HG03280 (cell line): ENCODE measurements around the gene GLYR1.
"Not testable (repeated sequence)": the region's sequence is repeated elsewhere in the genome, so short reads cannot be mapped to it uniquely, and the experiment has no call there.

Experiments used
- ATAC-seq: cut with Tn5 transposase; IDR thresholded peaks from one replicate; pipeline ENCODE4 v1.9.1; 2021; ENCODE audit warnings: mild to moderate bottlenecking, moderate library complexity; ENCODE audit not compliant: unreplicated experiment

The GLYR1 gene

DNA sequence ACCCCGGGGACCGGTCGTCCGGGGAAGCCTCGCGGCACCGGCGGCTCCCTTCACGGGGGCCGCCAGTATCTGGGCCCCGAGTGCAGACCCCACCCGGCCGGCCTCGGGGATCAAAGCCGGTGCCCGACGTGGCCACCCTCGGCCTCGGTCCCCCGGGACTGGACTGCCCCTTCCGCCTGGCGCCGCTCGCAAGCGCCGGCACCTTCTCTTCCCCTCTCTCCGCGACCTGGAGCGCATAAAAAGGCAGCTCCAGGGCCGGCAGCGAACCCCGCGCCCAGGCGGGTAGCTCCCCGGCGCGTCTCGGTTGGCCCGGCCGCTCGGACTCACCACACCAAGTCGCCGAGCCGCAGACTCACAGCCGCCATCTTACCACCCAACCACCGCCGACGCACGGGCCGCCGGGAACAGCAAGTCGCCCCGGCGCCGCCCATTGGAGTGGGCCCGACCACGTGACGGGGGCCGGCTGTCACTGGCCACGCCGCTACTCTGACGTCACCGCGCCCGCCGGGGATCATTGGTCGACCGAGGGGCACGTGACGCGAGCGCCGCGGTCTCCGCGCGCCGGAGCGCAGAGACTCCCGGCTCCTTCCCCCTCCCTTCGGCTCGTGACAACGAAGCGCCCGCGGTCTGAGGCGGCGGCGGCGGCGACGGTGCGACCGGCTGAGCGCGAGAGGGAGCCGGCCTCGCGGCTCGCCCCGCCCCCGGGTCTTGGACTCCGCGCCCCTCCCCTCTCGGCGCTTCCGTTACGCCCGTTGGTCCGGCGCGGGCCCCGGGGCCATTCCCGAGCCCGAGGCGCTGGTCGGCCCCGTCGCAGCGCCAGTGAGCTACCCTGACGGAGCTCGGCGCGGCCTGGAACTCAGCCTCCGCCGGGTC, at the start of gene GLYR1, which contains the start of gene UBN1:
TSS of gene GLYR1 (minus strand) at position 388 of the 873 bp plus-strand sequence. CDS start at position 365, 23 bp downstream.
TSS of gene UBN1 (plus strand) at position 581 of the 873 bp plus-strand sequence. CDS start 5,437 bp downstream, outside the sequence.
- peak; percentile 86 for ATAC-seq

DNA sequence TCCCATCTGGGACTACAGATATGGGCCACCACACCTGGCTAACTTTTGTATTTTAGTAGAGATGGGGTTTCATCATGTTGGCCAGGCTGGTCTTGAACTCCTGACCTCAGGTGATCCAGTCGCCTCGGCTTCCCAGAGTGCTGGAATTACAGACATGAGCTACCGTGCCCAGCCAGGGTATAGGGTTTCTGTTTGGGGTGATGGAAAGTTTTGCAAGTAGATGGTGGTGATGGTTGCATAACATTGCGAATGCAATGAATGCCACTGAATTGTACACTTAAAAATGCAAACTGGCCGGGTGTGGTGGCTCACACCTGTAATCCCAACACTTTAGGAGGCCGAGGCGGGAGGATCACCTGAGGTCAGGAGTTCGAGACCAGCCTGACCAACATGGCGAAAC, 49.7 kb upstream of the GLYR1 start:
- not testable (repeated sequence) for ATAC-seq

DNA sequence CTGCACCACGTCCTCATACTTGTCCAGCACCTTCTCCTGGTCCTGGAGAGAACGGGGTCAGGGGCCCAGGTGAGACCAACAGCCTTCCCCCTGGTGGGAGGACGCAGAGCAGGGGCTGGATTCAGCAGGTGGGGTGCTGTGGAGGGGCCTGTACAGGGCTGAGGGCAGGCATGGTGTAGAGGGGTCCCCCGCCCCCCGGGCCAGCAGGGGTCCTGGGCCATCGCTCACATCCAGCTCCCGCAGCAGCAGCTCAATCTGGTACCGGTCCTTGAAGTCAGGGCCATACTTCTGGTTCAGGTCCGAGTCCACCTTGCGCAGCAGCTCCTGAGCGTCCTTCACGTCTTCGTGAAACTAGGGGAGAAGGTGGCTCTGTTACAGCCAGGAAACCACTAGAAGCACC, 48.3 kb upstream of the GLYR1 start:
- ATAC-seq = no peak

DNA sequence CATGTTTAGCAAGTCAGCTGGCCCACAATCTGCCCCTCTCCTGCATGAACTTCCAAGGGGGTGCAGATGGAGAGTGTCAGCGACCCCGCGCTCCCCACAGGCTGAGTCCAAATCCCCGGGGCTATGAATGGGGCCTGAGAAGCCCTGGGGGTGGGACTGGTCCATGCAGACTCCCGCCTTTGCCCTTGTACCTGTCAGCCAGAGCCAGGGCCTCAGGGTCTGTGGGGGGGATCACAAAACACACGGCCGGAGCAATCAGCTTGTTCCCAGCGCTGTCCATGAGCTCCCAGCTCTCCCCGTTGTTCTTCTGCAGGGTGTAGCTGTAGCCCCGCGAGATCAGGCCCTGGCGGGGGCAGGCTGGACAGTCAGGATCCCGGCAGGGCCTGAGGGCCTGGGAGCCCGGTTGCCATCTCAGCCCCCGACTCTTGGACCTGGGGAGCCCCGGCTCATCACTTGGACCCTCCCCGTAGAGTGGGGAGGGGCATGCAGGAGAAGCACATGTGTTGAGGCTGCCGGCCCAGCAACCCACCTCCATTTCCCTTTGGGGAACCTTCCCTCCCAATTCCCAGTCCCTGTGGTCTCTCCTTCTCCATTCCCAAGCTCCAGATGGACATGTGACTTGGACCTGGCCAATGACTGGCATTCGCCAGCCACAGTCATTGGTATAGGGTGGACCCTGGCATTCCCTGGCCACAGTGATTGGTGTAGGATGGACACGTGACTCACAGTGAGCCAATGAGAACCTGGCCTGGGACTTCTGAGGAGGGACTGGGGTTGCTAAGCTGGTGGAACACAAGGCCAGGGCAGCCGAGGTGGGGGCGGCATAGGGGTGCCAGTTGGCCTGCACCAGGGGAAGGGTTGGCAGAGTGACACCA, 47.4 kb upstream of the GLYR1 start:
- ATAC-seq = no peak

DNA sequence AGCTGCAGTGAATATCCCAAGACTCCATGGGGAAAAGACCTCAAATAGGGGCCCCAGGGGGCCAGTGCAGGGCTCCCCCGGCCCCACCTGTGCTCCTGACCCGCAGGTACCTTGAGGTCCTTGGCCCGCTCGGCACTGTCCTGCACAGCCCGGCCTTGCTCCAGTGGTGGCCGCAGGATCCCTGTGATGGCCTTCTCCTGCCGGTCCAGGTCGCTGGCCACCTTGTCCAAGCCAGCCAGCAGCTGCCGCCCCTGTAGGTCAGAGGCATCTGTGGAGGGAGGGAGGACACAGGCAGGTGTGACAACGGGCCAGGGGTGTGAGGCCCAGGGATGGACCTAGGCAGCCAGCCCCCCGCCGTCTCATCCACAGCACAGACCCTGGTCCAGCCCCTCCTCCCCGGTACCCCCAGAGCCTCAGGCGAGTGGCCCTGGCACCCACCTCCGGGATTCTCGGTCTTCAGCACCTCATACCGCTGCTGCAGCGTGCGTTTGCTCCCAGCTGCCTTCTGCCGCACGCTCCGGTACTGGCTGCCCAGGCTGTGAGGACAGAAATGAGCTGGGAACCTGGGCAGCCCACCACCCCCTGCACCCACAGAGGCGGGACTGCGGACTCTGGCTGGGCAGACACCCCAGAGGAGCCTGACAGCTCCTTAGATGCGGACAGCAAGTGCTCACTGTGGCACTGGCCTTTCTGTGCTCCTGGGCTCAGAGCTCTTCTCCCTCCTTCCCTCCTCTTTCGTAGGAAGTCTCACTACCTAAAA, 46.2 kb upstream of the GLYR1 start:
- ATAC-seq = no peak

DNA sequence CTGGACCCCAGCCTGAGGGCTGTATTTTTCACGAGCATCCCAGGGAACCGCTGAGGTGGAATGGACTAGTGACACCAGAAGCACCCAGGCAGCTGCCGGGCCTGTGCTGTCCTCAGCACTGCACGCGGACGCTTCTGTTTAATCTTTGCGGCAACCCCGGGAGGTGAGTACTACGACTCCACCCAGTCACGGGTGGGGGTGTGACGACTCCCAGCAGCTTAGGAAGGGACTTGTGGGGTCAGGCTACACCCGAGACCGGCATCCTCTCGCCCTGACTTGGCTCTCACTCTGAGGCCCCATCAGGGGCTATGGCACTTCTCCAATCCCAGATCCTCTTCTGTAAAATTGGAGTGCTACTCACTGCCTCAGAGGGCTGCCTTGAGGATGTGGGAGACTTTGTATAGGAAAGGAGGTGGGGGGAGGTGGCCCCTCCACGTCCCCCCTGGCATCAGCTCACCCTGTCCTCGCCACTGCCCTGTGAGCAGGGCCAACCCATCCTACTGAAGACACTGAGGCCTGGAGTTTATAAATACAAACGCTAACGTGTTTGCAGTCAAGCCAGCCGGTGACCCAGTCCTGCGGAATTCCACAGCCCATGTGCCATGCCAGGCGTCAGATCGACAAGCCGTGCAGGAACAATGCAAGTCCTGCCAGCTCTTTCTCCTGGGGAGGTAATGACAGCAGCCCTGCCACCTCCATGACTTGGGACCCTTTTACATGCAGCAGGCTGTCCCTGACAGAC, 45.4 kb upstream of the GLYR1 start:
- ATAC-seq = no peak

DNA sequence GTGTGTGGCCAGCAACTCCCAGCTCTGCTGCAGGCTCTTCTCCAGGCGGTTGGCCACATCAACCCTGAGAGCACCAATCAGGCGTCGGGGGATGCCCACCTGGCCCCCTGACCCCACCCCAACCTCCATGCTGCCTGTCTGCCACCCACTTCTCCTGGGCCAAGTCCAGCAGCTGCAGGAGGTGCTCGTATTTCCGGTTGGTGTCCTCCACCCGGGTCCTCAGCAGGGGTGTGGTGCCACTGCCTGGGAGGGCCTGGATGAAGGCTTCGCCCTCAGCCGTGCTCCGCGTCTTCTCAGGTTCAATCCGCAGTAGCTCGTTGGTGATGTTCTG, 44.8 kb upstream of the GLYR1 start:
- ATAC-seq = no peak

DNA sequence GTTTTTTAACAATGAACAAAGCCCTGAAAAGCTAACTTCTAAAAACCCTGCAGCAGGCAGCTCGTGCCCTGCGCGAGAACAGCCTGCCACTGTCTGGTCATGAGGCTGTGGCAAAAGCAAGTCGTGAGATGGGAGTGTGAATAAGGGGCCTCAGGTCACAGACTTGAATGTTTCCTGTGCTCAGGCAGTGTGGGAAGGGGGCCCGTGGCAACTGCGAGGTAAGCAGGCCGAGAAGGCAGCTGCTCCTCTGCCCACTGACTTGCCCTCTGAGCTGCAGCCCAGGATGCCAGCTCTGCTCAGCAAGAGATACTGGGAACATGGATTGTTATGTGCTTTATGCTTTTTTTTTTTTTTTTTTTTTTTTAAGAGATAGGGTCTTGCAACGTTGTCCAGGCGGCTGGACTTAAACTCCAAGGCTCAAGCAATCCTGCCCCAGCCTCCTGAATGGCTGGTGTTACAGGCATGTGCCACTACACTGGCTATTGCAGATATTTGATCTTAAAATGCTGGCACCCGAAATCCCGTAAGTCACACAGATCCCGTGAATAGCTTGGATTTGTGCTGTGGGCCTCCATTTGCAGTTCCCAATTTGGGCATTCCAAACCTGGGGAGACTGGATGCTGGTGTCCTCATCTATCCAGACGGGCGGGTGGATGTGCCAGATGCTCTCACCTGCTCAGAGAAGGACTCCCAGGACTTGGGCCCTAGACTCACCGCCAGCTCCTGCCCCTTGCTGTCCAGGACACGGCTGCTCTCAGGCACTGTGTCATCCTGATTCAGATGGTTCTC, 44.2 kb upstream of the GLYR1 start:
- ATAC-seq = no peak

DNA sequence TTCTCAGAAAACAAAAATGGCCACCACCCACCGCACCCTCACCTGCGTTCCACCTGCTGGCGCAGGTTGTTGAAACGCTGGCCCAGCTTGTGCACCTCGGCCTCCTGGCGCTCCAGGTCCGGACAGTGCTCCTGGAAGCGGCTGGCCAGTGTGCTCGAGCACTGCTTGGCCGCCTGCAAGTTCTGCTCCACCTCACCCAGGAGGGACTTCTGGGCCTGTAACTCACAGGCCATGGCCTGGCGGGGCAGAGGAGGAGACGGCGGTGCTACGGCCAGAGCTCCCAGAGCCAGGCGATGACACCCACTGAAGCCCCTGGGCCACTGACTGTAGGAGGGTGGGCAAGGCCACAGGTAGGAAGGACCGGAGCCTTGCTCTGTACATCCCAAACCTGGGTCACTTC, 43.6 kb upstream of the GLYR1 start:
- ATAC-seq = no peak

DNA sequence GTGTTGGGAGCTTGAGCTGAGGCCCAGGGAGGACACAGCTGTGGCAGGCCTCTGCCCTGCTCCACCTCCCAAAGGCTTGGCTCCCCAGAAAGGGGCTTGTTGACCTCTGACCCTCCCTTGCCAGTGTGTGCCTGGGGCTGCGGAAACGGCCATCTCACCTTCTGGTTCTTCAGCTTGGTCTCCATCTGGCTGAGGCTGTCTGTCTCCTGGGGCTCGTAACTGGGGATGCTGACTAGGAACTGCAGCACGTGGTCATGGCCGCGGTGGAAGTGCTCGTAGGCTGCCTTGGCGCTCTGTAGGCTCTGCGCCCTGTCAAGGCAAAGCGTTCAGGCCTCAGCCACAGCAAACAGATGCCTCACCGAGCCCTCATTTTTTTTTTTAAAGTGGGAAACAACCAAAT, 42.9 kb upstream of the GLYR1 start:
- no peak for ATAC-seq

DNA sequence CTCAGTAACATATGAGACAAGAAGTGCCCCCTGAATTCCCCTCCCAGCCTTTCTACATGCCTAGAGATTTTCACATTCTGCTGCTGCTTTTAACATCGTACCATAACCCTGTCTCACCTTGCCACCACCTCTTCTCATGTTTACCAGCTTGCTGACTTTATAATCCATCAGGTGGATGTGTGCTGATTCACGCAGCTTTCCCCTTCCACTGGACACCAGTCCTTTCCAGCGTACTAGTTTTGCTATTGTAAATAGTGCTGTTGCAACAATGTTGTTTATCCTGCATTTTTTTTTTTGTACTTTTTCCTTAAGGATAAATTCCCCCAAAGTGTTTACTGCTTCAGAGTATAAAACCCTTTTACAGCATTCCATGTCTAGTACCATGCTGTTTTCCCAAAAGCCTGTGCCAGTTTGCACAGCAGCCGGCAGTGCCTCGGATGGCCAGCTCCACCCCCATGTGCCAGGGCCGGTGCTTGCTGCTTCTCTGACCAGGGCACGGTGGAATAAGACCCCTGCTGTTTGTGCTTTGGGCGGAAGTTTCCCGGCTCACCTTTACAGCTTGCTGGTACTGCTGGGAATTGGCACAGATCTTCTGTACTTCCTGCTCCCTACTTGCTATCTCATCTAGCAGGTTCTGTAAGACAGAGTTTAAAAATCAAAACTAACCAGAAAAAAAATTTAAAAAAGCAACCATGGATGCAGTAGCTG, 41.5 kb upstream of the GLYR1 start:
- ATAC-seq = no peak

DNA sequence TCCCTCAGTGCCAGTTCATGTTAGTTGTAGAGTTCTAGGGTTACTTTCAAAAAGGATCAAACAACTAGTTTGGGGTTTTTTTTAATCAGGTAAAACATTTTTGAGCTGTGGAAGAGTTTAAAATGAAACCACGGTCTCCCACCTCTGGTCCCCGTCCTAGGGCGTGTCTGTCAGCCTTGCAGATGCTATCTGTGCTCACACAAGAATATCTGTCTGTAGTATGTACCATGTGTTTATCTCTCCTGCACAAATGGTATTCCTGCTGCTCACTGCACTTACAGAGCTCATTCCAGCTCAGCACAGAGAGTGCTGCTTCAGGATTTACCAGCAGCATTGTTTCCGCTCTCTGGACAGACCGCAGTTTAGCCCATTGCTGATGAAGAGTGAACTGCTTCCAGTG, 39.1 kb upstream of the GLYR1 start:
- ATAC-seq = no peak

DNA sequence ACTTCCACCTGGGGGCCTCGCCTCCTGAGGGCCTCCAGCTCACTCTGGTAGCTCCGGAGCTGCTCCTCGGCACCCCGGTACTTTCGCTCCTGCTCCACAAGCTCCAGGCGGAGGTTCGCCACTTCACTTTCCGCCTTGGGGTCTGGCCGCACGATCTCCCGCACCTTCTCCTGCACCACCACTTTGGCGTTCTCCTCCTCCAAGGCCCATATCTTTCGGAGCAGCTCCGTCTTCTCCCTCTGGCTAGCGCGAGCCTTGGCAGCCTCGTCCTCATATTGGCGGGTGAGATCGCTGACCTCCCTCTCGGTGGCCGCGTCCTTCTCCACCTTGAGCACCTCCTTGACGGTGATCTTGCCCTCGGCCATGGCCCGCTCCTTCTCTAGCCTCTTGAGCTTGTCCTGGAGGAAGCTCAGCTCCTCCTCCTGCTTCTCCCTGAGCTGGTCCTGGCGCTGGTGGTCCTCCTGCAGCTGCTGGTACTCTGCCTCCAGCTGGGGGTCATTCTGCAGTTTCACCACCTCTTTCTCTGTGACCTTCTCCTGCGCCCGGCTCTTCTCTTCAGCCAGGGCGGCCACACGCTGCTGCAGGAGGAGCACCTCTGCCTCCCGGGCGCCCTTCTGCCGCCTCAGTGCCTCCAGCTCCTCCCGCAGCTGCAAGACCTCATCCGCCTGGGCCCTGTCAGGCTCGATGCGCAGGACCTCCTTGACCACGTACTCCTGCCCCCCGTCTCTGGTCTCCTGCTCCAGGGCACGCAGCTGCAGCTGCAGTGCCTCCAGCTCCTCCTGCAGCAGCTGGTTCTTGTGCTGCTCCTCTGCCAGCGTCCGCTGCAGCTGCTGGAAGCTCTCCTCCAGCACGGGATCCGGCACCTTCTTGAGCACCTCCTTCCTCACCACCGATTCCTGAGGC, 38.1 kb upstream of the GLYR1 start:
- no peak for ATAC-seq

DNA sequence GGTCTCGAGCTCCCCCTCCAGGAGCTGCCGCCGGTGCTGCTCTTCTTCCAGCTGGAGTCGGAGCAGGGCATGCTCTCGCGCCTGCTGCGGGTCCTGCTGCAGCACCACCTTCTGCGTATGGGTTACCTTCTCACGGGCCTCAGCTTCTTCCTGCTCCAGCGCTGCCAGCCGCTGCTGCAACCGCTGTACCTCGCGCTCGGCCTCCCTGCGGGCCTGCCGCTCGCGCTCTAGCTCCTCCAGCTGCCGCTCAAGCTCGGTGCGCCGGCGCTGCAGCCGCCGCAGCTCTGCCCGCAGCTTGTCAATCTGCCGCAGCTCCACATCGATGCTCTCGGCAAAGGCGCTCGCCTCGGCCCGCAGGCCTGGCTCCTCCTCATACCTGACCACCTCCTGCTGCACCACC, 37.1 kb upstream of the GLYR1 start:
- no peak for ATAC-seq

DNA sequence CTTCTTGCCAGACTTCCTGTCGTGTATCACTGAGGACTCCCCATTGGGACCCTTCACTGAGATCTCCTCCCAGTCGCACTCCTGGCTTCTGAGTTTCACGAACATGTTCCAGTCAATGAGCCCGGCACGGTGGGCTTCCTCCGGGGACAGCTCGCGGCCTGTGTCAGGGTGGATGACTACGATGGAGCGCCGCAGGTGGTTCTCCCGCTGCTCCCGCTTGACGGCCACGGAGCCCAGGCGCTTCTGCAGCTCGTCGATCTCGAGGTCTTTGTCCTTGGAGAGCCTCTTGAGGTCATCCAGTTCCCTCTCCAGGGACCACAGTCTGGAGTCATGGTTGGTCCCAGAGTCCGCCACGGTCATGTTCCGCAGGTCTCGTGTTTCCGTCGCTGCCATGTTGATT, 36.4 kb upstream of the GLYR1 start:
- no peak for ATAC-seq

DNA sequence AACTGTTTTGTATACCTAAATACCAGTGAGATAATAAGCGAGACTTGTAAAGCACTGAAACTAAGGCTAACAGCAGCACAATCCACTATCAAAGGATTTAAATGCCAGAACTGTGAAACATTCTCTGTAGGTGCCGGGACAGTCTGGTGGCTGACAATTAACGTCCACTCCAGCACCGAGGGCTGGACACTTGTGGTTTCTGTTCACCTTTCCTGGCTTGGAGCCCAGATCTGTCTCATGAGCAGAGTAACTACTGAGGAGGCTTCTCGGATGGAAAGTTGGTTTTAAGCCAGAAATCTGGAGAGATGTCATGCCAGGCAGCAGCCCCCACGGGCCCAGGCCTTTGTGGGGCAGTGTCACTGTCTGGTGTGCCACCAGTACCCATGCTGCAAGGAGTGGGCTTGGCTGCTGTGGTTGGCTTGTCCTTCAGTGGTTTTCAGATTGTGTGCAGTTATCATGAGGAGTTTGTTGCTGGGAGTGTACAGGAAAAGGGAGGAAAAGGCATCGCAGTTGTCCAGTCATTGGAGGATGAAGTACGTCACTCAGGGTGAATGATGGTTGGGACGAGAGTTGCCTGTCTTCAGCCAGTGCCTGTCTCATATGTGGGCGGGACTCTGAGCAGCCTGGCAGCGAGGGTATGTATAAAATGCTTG, 35.7 kb upstream of the GLYR1 start:
- ATAC-seq = no peak

DNA sequence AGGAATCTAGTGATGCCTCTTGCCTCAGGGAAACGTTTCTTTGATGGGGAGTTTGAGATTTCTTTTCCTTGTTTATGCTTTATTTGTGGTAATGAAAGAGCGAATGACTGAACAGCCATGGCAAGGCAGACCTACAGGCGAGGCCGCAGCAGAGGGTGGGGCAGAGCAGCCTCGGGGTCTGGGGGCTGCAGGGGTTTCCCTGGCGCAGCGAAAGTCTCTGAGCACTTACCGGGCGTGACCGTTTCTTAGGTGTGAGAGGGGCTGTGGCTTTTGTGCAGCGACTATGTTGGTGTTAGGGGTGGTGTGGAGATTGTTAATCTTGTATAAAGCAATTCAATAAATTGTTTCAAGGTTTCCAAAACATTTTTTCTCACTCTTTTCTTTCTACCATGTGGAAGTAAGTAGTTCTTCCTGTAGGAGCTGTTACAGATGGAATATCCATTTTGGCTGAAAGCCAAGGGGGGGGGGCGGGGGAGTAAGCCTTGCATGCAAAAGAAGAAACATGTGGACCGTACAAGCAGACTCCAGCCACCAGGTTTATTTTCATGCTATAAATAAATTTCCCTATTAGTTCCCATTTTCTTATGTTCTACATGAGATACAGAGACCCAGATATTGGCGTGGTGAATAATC, 35.0 kb upstream of the GLYR1 start:
- no peak for ATAC-seq
